GM12872 (cell line): ENCODE results near the gene SLC22A14.

ENCODE experiments used
- TF ChIP-seq, protein P1 (sequence below): IDR thresholded peaks from 3 replicates; pipeline ENCODE4 v1.5.1; 2011; ENCODE audit warnings: low read depth, mild to moderate bottlenecking, low read length, moderate library complexity; ENCODE audit not compliant: insufficient read depth

SLC22A14 gene

DNA sequence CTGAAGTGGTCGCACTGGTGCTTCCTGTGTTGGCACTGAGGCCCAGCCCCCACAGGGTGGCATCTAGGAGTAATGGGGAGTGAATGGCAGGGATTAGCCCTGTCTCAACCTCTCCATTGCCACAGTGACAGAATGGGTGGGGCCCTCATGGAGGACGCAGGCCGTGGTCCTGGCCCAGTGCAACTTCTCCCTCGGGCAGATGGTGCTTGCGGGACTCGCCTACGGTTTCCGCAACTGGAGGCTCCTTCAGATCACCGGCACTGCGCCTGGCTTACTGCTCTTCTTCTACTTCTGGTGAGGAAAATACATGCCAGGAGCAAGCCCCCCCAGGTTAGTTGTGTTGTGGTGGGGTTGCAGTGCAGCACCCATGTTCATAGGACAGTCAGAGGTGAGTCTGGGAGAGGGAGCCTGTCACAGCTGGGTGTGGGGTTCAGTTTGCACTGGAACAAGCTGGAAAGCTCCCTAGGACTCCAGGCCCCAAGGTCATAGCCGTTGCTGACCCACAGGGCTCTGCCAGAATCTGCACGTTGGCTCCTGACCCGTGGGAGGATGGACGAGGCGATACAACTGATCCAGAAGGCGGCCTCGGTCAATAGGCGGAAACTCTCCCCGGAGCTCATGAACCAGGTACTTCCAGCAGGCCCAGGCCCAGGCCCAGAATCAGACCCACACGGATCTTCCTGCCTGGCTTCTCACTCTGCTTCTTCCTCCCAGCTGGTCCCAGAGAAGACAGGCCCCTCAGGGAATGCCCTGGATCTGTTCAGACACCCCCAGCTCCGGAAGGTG, 7.0 kb upstream of the SLC22A14 start:
- TF ChIP-seq, protein P1, sequence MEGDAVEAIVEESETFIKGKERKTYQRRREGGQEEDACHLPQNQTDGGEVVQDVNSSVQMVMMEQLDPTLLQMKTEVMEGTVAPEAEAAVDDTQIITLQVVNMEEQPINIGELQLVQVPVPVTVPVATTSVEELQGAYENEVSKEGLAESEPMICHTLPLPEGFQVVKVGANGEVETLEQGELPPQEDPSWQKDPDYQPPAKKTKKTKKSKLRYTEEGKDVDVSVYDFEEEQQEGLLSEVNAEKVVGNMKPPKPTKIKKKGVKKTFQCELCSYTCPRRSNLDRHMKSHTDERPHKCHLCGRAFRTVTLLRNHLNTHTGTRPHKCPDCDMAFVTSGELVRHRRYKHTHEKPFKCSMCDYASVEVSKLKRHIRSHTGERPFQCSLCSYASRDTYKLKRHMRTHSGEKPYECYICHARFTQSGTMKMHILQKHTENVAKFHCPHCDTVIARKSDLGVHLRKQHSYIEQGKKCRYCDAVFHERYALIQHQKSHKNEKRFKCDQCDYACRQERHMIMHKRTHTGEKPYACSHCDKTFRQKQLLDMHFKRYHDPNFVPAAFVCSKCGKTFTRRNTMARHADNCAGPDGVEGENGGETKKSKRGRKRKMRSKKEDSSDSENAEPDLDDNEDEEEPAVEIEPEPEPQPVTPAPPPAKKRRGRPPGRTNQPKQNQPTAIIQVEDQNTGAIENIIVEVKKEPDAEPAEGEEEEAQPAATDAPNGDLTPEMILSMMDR = no peak

DNA sequence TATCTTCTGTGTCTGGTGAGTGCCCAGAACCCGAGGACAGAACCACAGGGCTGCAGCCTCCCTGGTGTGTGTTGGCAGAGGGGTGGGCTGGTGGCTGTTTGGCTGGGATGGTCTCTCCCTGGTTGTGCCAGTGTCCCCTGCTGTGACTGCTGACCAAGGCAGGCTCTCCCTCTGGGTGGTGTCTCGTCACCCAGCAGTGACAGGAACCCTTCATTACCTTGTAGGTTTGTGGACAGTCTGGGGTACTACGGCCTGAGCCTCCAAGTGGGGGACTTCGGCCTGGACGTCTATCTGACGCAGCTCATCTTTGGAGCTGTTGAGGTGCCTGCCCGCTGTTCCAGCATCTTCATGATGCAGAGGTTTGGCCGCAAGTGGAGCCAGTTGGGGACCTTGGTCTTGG, 6.4 kb upstream of the SLC22A14 start:
- TF ChIP-seq, protein P1 = no peak

DNA sequence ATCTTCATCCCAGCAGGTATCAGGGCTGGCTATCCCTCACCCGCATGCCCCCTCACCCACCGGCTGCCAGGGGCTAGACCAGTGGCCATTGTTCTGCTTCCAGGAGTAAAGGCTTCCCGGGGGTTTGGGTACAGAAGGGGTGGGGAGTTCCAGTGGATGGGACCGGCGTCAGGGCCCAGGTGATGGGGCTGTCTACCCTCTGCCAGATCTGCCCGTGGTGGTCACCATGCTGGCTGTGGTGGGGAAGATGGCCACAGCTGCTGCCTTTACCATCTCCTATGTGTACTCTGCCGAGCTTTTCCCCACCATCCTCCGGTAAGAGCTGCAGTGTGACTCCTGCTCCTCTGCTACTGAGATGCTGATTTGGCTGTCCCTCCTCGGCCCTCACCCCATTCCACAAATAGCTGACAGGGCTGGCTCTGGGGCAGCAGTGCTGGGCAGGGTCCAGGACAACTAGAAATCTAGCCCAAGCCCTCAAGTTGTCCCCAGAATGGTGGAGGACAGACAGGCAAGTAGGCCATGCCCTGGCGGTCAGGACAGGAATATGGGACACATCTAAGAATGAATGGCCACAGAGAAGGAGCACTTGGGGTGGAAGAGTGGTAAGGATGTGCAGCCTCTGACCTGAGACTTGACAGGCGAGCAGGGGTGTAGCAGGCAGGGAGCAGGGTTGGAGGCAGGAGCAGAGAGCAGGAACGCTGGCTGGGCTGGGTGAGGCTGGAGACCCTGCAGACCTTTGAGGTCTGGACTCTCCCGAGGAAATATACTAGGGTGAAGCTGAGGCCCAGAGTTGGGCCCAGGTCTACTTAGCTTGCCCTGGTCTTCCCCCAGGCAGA, 5.8 kb upstream of the SLC22A14 start:
- TF ChIP-seq, protein P1 = no peak

DNA sequence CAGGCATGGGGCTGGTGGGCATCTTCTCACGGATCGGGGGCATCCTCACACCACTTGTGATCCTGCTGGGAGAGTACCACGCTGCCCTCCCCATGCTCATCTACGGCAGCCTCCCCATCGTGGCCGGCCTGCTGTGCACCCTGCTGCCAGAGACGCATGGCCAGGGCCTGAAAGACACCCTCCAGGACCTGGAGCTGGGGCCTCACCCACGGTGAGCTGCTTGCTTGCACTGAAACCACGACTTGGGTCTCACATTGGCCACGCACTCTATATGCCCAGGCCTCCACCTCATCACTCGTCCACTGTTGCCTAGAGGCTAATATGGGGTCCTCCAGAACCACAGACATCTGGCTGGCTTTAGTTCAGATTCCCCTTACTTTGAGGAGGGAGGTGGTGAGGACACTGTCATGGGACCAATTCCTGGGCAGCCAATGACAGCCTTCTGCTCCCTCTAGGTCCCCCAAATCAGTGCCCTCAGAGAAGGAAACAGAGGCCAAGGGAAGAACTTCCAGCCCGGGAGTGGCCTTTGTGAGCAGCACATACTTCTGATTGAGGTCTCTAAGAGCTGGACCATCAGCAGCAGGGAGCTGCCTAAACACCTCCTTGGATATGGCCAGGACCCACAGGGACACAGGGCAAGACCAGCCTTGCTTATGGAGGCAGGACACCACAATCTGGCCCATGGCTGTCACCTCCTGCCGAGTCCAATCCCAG, 5.0 kb upstream of the SLC22A14 start:
- TF ChIP-seq, protein P1 = no peak

DNA sequence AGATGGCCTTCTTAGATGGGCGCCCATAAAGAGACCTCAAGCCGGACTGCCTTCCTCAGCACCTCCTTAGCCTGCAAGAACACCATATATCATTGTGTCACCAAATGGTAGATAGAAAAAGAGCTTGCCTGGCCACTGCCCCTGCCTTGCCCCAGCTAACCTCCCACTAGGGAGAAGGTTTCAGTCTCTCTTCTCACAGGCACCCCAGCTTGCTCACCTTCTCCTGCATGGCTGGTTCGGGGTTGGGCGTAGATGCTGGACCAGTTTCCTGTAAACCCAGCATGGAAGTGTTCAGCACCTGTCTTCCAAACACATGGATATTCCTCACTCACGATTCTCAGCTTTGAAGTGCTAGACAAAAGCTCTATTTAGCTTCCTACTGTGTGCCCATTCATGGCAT, 3.3 kb upstream of the SLC22A14 start:
- TF ChIP-seq, protein P1 = no peak

DNA sequence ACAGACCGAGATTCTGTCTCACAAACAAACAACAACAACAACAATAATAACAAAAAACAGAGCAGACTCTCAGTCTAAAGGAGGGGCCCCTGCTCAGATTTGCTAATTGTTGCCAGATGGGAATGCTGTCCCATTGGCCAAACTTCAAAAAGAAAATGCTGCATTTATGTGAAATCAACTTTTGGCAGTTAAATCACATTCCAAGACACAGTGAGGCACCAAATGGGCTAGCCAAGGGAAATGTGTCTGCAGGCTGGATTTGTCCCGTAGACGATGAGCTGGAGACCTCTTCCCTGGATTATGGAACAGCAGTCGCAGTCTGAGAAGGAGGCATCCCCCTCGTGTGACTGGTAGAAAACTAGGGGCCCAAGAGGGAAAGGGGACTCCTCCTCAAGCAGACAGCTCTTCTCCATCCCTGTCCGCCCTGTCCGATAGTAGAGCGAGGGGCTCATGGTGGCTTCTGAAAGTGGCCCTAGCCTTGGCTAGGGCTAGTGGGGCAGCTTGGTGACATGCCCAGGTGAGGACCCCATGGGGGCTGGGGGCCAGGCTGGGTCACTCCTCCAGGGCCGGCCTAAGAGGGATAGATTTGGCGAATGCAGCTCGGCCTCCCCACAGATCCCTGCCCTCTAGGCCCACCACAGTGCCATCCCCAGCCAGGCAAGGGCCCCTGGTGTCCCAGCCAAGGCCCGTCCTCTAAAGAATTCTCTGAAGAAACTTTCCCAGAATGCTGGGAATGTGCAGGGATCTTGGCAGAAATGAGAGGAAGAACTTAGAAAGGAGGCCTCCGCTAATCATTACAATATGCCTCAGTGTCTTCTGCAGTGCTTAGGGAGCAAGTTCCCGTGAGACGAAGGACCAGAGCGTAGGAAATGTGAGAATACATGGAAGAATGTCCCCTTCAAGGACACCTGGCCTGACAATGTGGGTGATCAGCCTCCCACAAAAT, 2.0 kb downstream of the SLC22A14 start:
- TF ChIP-seq, protein P1 = no peak
